ENCODE data around the gene LDAH.
"Not testable (repeated sequence)": the region's sequence is repeated elsewhere in the genome, so short reads cannot be mapped to it uniquely, and the experiment has no call there.

LDAH gene

GRCh38 chr2:20723543-20723942 lies 99.4 kb downstream of the LDAH start:
- no peak for DNase-seq (ENCODE audit: low read depth in 2 of 3, low spot score in 1 of 3)

GRCh38 chr2:20722592-20723240 lies 100.2 kb downstream of the LDAH start:
- no peak for DNase-seq (ENCODE audit: low read depth in 2 of 3, low spot score in 1 of 3)

- no peak for DNase-seq (ENCODE audit: low read depth in 2 of 3, low spot score in 1 of 3)
Measured at GRCh38 chr2:20717641-20718040, 105.3 kb downstream of the LDAH start.

- DNase-seq (ENCODE audit: low read depth in 2 of 3, low spot score in 1 of 3) = not testable (repeated sequence)
Measured at GRCh38 chr2:20716164-20716563, 106.7 kb downstream of the LDAH start.

- not testable (repeated sequence) for DNase-seq (ENCODE audit: low read depth in 2 of 3, low spot score in 1 of 3)
Measured at GRCh38 chr2:20714412-20714811, 108.5 kb downstream of the LDAH start.

- not testable (repeated sequence) for DNase-seq (ENCODE audit: low read depth in 2 of 3, low spot score in 1 of 3)
Measured at GRCh38 chr2:20713585-20713984, 109.3 kb downstream of the LDAH start.

- DNase-seq (ENCODE audit: low read depth in 2 of 3, low spot score in 1 of 3) = not testable (repeated sequence)
Measured at GRCh38 chr2:20711641-20712040, 111.3 kb downstream of the LDAH start.

GRCh38 chr2:20707601-20708000 lies 115.3 kb downstream of the LDAH start:
- no peak for DNase-seq (ENCODE audit: low read depth in 2 of 3, low spot score in 1 of 3)

GRCh38 chr2:20706786-20707185 lies 116.1 kb downstream of the LDAH start:
- DNase-seq (ENCODE audit: low read depth in 2 of 3, low spot score in 1 of 3) = no peak

GRCh38 chr2:20706217-20706616 lies 116.7 kb downstream of the LDAH start:
- no peak for DNase-seq (ENCODE audit: low read depth in 2 of 3, low spot score in 1 of 3)

- DNase-seq (ENCODE audit: low read depth in 2 of 3, low spot score in 1 of 3) = no peak
Measured at GRCh38 chr2:20704886-20705285, 118.0 kb downstream of the LDAH start.

GRCh38 chr2:20702563-20702962 lies 120.3 kb downstream of the LDAH start:
- no peak for DNase-seq (ENCODE audit: low read depth in 2 of 3, low spot score in 1 of 3)

GRCh38 chr2:20698916-20699613 lies 123.8 kb downstream of the LDAH start:
- no peak for DNase-seq (ENCODE audit: low read depth in 2 of 3, low spot score in 1 of 3)

GRCh38 chr2:20697322-20697934 lies 125.5 kb downstream of the LDAH start:
- DNase-seq (ENCODE audit: low read depth in 2 of 3, low spot score in 1 of 3) = no peak

GRCh38 chr2:20696366-20696765 lies 126.5 kb downstream of the LDAH start:
- no peak for DNase-seq (ENCODE audit: low read depth in 2 of 3, low spot score in 1 of 3)

- DNase-seq (ENCODE audit: low read depth in 2 of 3, low spot score in 1 of 3) = no peak
Measured at GRCh38 chr2:20693317-20693716, 129.6 kb downstream of the LDAH start.

GRCh38 chr2:20692081-20692480 lies 130.8 kb downstream of the LDAH start:
- no peak for DNase-seq (ENCODE audit: low read depth in 2 of 3, low spot score in 1 of 3)

- DNase-seq (ENCODE audit: low read depth in 2 of 3, low spot score in 1 of 3) = no peak
Measured at GRCh38 chr2:20691076-20691734, 131.7 kb downstream of the LDAH start.

GRCh38 chr2:20689428-20690264 lies 133.3 kb downstream of the LDAH start:
- no peak for DNase-seq (ENCODE audit: low read depth in 2 of 3, low spot score in 1 of 3)

- no peak for DNase-seq (ENCODE audit: low read depth in 2 of 3, low spot score in 1 of 3)
Measured at GRCh38 chr2:20687260-20687832, 135.6 kb downstream of the LDAH start.
